ENCODE data around the gene FGF19. TPM values are rescaled to one million over a fixed set of nuclear protein-coding genes. Genes with fewer than 3 reads are reported as not detected.

Gene FGF19
- total and polyA plus RNA-seq, 2 donors (not counting 1 experiment from before 2014, with no cell fraction given): not detected

DNA sequence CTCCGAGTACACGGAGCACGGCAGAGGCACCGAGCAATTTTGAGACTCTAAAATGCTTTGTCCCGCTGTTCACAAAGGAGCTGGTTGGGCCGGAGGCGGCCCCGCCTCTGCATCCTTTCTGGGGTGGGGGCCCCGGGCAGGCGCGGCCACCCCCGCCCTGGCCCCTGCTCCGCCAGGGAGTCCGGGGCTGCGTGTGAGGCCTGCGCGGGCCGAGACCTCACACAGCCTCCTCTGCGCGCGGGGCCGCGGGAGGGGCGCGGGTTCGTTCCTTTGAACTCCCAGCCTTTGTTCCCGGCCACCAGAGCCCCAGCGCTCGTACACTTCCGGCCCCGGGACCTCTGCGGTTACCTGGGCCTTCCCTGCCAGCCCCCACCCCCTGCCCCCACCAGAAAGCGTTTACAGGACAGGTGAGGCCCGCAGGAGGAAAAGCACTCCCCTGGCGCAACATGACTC, 1.6 kb downstream of the FGF19 start:
- H3K4me3 Mint-ChIP-seq: no peak overlapping the region
- Histone ChIP-seq H3K27me3 (replicated peaks in 1 of 4; ENCODE audit: control extremely low read depth in 1 of 4, control insufficient read depth in 3 of 4, insufficient read depth in 4 of 4, low read length in 3 of 4) (peaks cover 0 to 76% (median 30%) of the 10 kb centered on the region in 4 experiments), H3K9ac (ENCODE audit: low read length) (no peak overlapping the region), H2AFZ (ENCODE audit: insufficient read depth, low read depth, low read length, poor library complexity, severe bottlenecking) (no peak overlapping the region), H3K27ac (ENCODE audit: low read length in 2 of 2) (no peak overlapping the region), H3K4me2 (replicated peaks; ENCODE audit: low read depth, low read length, poor library complexity, severe bottlenecking) (no peak overlapping the region), H3K36me3 (replicated peaks in 1 of 2; ENCODE audit: control extremely low read depth in 1 of 2, control insufficient read depth in 1 of 2, extremely low read depth in 1 of 2, insufficient read depth in 2 of 2, low read length in 1 of 2) (no peaks in the 10 kb centered on the region), H3K9me3 (ENCODE audit: control extremely low read depth in 1 of 3, control insufficient read depth in 2 of 3, insufficient read depth in 1 of 3, low read length in 2 of 3) (peaks cover 0 to 8% (median 0%) of the 10 kb centered on the region in 3 donors), H3K4me1 (ENCODE audit: control insufficient read depth in 2 of 2, insufficient read depth in 2 of 2, low read length in 2 of 2) (peaks cover 26 to 39% of the 10 kb centered on the region in 2 donors), H4K20me1 (ENCODE audit: control insufficient read depth, insufficient read depth, low read length, poor library complexity, severe bottlenecking) (no peaks in the 10 kb centered on the region), H3K4me3 (ENCODE audit: control extremely low read depth in 1 of 5, extremely low read depth in 1 of 5, insufficient read depth in 1 of 5, low read depth in 2 of 5, low read length in 4 of 5) (no peak overlapping the region), H3K79me2 (ENCODE audit: control insufficient read depth, insufficient read depth, low read length) (no peaks in the 10 kb centered on the region)
- peaks cover 22% of the 10 kb centered on the region for H3K4me1 Mint-ChIP-seq
- ATAC-seq (ENCODE audit: low read depth) (no peak), DNase-seq (no peak)
- peaks cover 35% of the 10 kb centered on the region for H3K27me3 Mint-ChIP-seq
- TF ChIP-seq EZH2 (IDR thresholded peaks at IDR 0.05; ENCODE audit: borderline replicate concordance, insufficient read depth, low read depth, low read length, poor library complexity, severe bottlenecking) (no peak), CTCF (IDR thresholded peaks at IDR 0.05) (no peak)
- no peak overlapping the region for H3K27ac Mint-ChIP-seq
- WGBS (ENCODE audit: insufficient coverage): 5% methylated on average over 34 of the region's 35 CpGs
- intact Hi-C loops (cut with micrococcal nuclease): no loop called here
- H3K9me3 Mint-ChIP-seq (ENCODE audit: insufficient read depth): no peaks in the 10 kb centered on the region
- ChIA-PET CTCF (no interaction called here), POLR2A (no interaction called here)

DNA sequence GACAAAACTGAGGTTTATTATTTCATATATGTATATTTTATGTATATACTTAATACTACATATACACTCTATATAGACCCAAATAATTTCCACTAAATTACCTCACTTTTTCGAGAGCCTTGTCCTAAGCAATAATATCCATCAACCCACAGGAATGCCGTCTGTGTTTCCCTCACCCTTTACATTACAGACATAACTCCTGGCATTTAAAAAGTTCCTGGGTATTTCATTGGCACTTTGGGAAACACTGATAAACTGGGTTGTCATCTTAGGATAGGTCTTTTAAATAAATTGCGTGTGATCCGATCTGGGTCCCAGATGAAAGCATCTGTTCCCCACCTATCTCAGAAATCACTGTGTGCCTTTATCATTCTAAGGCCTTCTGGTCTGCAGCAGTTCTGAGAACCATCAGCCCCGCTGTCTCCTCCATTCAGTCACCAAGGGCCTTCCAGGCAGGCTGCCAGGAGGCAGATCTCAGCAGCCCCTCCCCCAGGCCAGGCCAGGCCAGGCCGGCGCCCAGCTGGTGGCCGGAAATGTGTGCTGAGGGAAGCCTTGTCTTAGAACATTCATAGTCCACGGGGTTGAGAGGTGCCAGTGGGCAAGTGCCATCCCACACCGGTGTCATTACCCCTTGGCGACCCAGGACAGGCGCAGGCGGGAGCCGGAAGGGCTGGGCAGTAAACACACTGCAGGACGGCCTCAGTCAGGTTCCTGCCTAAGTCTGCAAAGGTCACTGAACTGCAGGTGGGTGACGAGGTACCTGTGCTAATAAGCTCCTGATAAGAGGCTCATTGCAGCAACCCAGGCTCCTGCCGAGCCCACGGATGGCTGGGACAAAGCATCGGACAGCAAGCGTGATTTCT, 3.3 kb downstream of the FGF19 start:
- peaks cover 38% of the 10 kb centered on the region for H3K27me3 Mint-ChIP-seq
- no peak overlapping the region for H2AFZ ChIP-seq (ENCODE audit: insufficient read depth, low read depth, low read length, poor library complexity, severe bottlenecking)
- CTCF ChIA-PET: no interaction called here

More for the DNA sequence above, 3.3 kb downstream of the FGF19 start:
- peaks cover 26 to 39% of the 10 kb centered on the region in 2 donors for H3K4me1 ChIP-seq (ENCODE audit: control insufficient read depth in 2 of 2, insufficient read depth in 2 of 2, low read length in 2 of 2)
- Mint-ChIP-seq H3K4me1 (peaks cover 16% of the 10 kb centered on the region), H3K9me3 (ENCODE audit: insufficient read depth) (no peaks in the 10 kb centered on the region), H3K4me3 (no peak overlapping the region), H3K27ac (no peak overlapping the region)
- H3K27me3 ChIP-seq (replicated peaks in 1 of 4; ENCODE audit: control extremely low read depth in 1 of 4, control insufficient read depth in 3 of 4, insufficient read depth in 4 of 4, low read length in 3 of 4): peaks cover 0 to 70% (median 31%) of the 10 kb centered on the region in 4 experiments
- peaks cover 0 to 5% (median 0%) of the 10 kb centered on the region in 3 donors for H3K9me3 ChIP-seq (ENCODE audit: control extremely low read depth in 1 of 3, control insufficient read depth in 2 of 3, insufficient read depth in 1 of 3, low read length in 2 of 3)
- H4K20me1 ChIP-seq (ENCODE audit: control insufficient read depth, insufficient read depth, low read length, poor library complexity, severe bottlenecking): no peaks in the 10 kb centered on the region
- H3K4me2 ChIP-seq (replicated peaks; ENCODE audit: low read depth, low read length, poor library complexity, severe bottlenecking): no peak overlapping the region
- intact Hi-C loops (cut with micrococcal nuclease): no loop called here
- H3K27ac ChIP-seq (ENCODE audit: low read length in 2 of 2): no peak overlapping the region
- H3K36me3 ChIP-seq (replicated peaks in 1 of 2; ENCODE audit: control extremely low read depth in 1 of 2, control insufficient read depth in 1 of 2, extremely low read depth in 1 of 2, insufficient read depth in 2 of 2, low read length in 1 of 2): no peaks in the 10 kb centered on the region
- no peak for TF ChIP-seq CTCF (IDR thresholded peaks at IDR 0.05)
- TF ChIP-seq EZH2 (IDR thresholded peaks at IDR 0.05; ENCODE audit: borderline replicate concordance, insufficient read depth, low read depth, low read length, poor library complexity, severe bottlenecking): no peak
- H3K9ac ChIP-seq (ENCODE audit: low read length): no peak overlapping the region
- POLR2A ChIA-PET: no interaction called here
- no peak overlapping the region for H3K4me3 ChIP-seq (ENCODE audit: control extremely low read depth in 1 of 5, extremely low read depth in 1 of 5, insufficient read depth in 1 of 5, low read depth in 2 of 5, low read length in 4 of 5)
- 33% methylated on average over 19 of the region's 20 CpGs for WGBS (ENCODE audit: insufficient coverage)
- DNase-seq (no peak), ATAC-seq (ENCODE audit: low read depth) (no peak)
- no peaks in the 10 kb centered on the region for H3K79me2 ChIP-seq (ENCODE audit: control insufficient read depth, insufficient read depth, low read length)
